ENCODE measurements around the gene DAGLA.

GRCh38 chr11:61713906-61714305 is 33.7 kb downstream of the DAGLA start:
- TF ChIP-seq CTCF (IDR thresholded peaks at IDR 0.05) = no peak
- TF ChIP-seq EZH2phosphoT487 (IDR thresholded peaks at IDR 0.05) = no peak

All from neural progenitor cell (in vitro differentiated cells).